ENCODE data around the gene GALNS. TPM values are rescaled to one million over a fixed set of nuclear protein-coding genes. Genes with fewer than 3 reads are reported as not detected.

GALNS gene
- total RNA-seq, 2 experiments from 2014 or later, result 18.4 to 19.7 TPM

GRCh38 chr16:88850531-88851199 is 6.1 kb downstream of the GALNS start:
- no peak overlapping the region for H3K27ac ChIP-seq (ENCODE audit: low read depth in 1 of 2, low read length in 2 of 2)
- DNase-seq, result no peak
- intact Hi-C loops (cut with DNase I, micrococcal nuclease), result no loop called here
- peaks cover 15% of the 10 kb centered on the region for H3K36me3 ChIP-seq (ENCODE audit: insufficient read depth, low read length)
- TF ChIP-seq, protein P1, sequence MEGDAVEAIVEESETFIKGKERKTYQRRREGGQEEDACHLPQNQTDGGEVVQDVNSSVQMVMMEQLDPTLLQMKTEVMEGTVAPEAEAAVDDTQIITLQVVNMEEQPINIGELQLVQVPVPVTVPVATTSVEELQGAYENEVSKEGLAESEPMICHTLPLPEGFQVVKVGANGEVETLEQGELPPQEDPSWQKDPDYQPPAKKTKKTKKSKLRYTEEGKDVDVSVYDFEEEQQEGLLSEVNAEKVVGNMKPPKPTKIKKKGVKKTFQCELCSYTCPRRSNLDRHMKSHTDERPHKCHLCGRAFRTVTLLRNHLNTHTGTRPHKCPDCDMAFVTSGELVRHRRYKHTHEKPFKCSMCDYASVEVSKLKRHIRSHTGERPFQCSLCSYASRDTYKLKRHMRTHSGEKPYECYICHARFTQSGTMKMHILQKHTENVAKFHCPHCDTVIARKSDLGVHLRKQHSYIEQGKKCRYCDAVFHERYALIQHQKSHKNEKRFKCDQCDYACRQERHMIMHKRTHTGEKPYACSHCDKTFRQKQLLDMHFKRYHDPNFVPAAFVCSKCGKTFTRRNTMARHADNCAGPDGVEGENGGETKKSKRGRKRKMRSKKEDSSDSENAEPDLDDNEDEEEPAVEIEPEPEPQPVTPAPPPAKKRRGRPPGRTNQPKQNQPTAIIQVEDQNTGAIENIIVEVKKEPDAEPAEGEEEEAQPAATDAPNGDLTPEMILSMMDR (IDR thresholded peaks at IDR 0.05), result no peak
- Mint-ChIP-seq H3K9me3 (no peaks in the 10 kb centered on the region), H3K36me3 (ENCODE audit: low read depth) (no peaks in the 10 kb centered on the region), H3K27me3 (no peaks in the 10 kb centered on the region), H3K27ac (no peak overlapping the region), H3K4me3 (no peak overlapping the region), H3K4me1 (ENCODE audit: low read depth) (peaks cover 11% of the 10 kb centered on the region)
- ATAC-seq (ENCODE audit: poor library complexity), result no peak
- POLR2A ChIA-PET, result no interaction called here
- no peaks in the 10 kb centered on the region for H3K27me3 ChIP-seq (ENCODE audit: control insufficient read depth in 1 of 2, insufficient read depth in 2 of 2, low read length in 2 of 2)
- H3K4me1 ChIP-seq (ENCODE audit: insufficient read depth, low read length), result peaks cover 25% of the 10 kb centered on the region
- H3K9me3 ChIP-seq (ENCODE audit: control insufficient read depth in 1 of 2, insufficient read depth in 1 of 2, low read length in 2 of 2), result no peaks in the 10 kb centered on the region
- CTCF ChIA-PET, result no interaction called here
- no peak overlapping the region for H3K4me3 ChIP-seq (ENCODE audit: low read length)

DNA sequence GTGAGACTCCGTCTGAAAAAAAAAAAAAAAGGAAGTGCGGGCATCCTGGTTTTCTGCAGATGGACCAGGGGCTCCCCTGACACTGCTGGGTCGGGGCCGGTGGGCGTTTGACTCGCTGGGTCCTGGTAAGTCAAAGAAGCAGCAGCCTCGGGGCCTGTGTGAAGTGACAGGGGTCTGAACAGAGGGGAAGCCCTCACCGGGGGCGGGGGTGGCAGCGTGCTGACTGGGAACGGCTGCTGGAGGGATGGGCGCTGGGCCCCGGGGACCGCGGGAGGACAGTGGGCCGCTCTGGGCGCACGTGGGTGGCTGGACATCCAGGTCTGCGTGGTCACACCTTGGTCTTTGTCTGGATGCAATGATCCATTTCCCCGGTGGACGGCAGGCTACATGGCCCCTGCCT is 8.2 kb downstream of the GALNS start:
- H3K4me3 Mint-ChIP-seq, result no peak overlapping the region
- no peak overlapping the region for H3K4me3 ChIP-seq (ENCODE audit: low read length)
- ChIA-PET POLR2A (no interaction called here), CTCF (no interaction called here)
- H3K27me3 ChIP-seq (ENCODE audit: control insufficient read depth in 1 of 2, insufficient read depth in 2 of 2, low read length in 2 of 2), result no peaks in the 10 kb centered on the region
- H3K36me3 ChIP-seq (ENCODE audit: insufficient read depth, low read length), result peaks cover 15% of the 10 kb centered on the region
- no peaks in the 10 kb centered on the region for H3K9me3 Mint-ChIP-seq
- H3K36me3 Mint-ChIP-seq (ENCODE audit: low read depth), result no peaks in the 10 kb centered on the region
- DNase-seq (no peak), ATAC-seq (ENCODE audit: poor library complexity) (no peak)
- TF ChIP-seq, protein P1 (IDR thresholded peaks at IDR 0.05), result no peak
- H3K4me1 ChIP-seq (ENCODE audit: insufficient read depth, low read length), result peaks cover 3% of the 10 kb centered on the region
- intact Hi-C loops (cut with DNase I, micrococcal nuclease), result no loop called here
- no peak overlapping the region for H3K27ac Mint-ChIP-seq
- H3K27me3 Mint-ChIP-seq, result no peaks in the 10 kb centered on the region
- no peaks in the 10 kb centered on the region for H3K9me3 ChIP-seq (ENCODE audit: control insufficient read depth in 1 of 2, insufficient read depth in 1 of 2, low read length in 2 of 2)
- no peaks in the 10 kb centered on the region for H3K4me1 Mint-ChIP-seq (ENCODE audit: low read depth)
- no peak overlapping the region for H3K27ac ChIP-seq (ENCODE audit: low read depth in 1 of 2, low read length in 2 of 2)

GRCh38 chr16:88847654-88848053 is 9.1 kb downstream of the GALNS start:
- ATAC-seq (ENCODE audit: poor library complexity) (no peak), DNase-seq (no peak)
- Mint-ChIP-seq H3K4me3 (no peak overlapping the region), H3K9me3 (no peaks in the 10 kb centered on the region), H3K27ac (no peak overlapping the region), H3K4me1 (ENCODE audit: low read depth) (no peaks in the 10 kb centered on the region), H3K27me3 (no peaks in the 10 kb centered on the region), H3K36me3 (ENCODE audit: low read depth) (peaks cover 5% of the 10 kb centered on the region)
- Histone ChIP-seq H3K4me3 (ENCODE audit: low read length) (no peak overlapping the region), H3K36me3 (ENCODE audit: insufficient read depth, low read length) (peaks cover 18% of the 10 kb centered on the region), H3K4me1 (ENCODE audit: insufficient read depth, low read length) (no peaks in the 10 kb centered on the region), H3K9me3 (ENCODE audit: control insufficient read depth in 1 of 2, insufficient read depth in 1 of 2, low read length in 2 of 2) (no peaks in the 10 kb centered on the region), H3K27me3 (ENCODE audit: control insufficient read depth in 1 of 2, insufficient read depth in 2 of 2, low read length in 2 of 2) (no peaks in the 10 kb centered on the region), H3K27ac (ENCODE audit: low read depth in 1 of 2, low read length in 2 of 2) (no peak overlapping the region)
- TF ChIP-seq, protein P1 (IDR thresholded peaks at IDR 0.05), result no peak
- intact Hi-C loops (cut with DNase I, micrococcal nuclease), result no loop called here
- CTCF ChIA-PET, result no interaction called here
- POLR2A ChIA-PET, result no interaction called here
